HG03196 (cell line): ENCODE data around the gene IRS2.

Experiments used
- ATAC-seq: cut with Tn5 transposase; IDR thresholded peaks from one replicate; pipeline ENCODE4 v1.9.1; 2021; ENCODE audit not compliant: unreplicated experiment

The IRS2 gene

DNA sequence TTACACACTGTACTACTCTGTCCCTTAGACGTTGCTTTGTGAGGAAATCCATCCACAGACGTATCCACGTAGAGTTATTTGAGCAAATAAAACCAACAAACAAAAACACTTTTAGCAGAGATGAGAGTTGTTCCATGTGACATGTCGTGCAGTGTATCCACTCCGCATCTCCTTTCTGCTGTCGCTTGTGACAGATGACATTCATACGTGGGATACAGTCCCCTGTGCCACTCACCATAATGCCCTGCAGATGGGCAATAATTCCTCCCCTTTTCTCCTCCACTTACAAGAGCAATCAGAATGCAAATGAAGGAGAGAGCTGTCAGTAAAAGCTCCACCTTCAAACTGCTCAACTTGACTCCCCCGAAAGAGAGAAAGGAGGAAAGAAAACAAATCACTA is 26.0 kb downstream of the IRS2 start:
- no peak for ATAC-seq

DNA sequence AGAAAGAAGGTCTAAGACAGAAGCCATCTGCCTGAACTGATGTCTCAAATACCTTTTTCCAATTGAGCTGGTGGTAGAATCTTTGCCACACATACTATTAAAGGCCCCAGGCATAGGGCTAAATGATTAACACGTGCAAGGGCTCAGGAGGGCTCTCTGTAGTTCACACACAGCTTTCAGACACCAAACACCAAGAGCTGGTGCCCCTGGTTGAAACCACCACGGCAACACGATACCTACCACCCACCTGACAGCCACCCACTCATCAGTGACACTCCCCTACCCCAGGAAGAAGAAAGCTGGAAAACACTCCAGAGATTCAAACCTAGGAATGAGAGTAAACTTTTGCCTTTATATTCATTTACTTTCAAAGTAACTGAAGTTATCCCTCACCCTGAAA is 26.8 kb downstream of the IRS2 start:
- ATAC-seq: no peak

DNA sequence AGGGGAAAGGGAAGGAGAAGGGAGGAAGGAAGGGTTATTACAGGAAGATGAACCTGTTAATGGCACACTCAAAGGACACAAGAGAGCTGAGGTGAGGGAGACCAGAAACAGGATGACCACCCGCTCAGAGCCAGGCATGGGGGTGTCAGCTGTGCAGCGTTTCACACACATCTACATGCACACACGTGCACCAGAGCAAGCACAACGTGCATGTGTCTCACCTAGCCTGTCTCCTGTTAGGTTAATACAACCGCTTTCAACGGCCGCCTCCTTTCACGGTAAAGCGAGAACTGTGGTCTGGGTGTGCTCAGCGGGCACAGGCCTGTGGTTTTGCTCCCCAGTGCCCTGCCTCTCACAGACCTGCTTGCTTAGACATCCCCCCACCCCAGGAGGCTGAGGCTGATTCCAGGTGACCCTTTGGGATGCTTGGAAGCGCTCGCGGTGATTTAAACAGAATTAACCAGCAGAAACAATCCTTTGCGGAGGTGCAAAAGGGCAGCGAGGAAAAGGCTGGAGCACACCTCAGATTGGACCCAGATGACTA is 27.4 kb downstream of the IRS2 start:
- ATAC-seq: no peak

DNA sequence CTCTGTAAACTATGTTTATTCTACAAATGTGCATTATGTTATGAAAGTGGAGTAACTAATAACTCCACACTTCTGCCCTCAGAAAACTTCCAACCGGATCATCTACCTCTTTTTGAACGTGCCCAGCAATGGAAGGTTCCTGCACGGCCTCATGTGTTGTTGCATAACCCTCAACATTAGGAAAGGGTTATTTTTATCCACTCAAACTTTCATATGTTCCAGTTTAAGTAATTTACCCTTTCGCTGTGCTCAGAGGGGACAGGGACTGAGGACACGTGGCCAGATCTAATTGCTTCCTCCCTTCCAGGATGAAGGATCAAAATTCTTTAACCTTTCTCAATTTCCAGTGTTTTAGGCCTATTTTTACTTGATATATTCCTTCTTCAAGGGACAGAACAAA is 29.6 kb downstream of the IRS2 start:
- no peak for ATAC-seq

DNA sequence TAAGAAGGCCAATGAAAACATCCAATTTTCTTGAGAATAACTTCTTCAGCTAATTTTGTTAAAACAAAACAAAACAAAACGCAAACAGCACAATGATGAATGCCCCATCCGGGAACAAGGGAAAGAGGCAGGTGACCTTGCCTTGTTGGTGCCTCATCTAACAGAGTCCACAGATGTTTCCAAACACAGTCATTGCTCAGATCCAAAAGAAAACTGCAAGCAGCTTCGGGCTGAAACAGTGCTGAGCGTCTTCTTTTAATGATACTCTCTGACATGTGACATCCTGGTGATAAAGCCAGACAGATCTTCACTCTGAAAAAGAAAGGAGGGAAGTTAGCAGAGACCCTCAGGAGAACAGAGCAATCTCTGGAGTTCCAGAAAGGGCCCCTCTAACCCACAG is 30.4 kb downstream of the IRS2 start:
- ATAC-seq: no peak

DNA sequence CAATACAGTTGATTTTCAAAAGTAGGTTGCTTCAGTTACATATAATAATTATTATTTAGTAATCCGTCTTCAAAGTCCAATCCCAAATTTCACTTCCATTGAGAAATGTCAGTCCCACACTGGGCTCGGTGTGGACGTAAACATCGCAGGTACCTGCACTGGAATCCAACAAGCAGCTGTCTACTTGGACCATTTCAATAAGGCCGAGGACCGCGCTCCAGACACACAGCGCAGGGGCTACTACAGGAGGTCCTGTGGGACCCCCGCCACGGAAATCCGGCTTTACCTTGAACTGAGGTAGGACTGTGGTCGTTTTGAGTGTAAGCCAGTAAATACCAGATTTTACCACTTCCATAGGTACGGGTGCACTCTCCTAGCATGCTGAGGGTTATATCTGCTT is 30.8 kb downstream of the IRS2 start:
- no peak for ATAC-seq

DNA sequence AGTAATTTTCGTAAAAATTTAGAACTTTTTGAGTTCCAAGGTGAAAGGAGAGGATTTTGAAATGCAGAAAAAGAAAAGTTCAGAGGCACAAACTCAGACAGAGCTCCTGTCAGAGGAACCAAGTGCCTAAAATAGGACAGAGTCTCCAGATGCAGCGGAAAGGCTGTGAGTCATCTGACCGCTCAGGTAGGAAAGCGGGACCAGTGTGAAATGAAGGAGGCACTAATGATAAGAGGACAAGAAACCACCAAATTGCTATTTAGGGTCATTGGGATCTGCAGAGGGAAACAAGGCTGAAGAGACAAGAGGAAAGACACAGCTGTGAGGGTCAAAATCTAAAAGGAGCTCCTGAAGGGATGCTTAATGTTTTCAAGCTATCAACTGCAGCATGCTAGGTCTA is 34.9 kb downstream of the IRS2 start:
- ATAC-seq: no peak

DNA sequence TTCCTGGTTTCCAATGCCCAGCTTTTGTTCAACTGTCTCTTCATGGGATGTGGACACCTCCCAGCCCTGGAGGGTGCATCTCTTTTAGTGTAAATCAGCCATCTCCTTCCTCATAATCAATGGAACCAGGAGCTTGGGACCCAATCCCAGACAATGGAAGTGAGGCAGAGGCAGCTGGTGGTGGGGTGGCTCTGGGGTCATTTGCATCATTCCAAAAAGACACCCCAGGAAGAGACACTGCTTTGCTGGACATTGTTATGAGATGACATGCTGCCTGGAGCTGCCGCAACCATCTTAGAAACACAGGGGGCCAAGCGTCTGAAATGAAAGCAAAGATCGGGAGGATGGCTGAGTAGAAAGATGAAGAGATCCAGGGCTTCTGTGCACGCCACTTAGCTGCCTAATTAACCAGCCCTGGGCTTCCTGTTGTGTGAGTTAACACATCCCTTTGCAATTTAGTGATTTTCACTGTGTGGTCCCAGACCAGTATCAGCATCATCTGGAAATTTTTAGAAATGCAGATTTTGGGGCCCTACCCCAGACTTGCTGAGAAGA is 36.1 kb downstream of the IRS2 start:
- no peak for ATAC-seq

DNA sequence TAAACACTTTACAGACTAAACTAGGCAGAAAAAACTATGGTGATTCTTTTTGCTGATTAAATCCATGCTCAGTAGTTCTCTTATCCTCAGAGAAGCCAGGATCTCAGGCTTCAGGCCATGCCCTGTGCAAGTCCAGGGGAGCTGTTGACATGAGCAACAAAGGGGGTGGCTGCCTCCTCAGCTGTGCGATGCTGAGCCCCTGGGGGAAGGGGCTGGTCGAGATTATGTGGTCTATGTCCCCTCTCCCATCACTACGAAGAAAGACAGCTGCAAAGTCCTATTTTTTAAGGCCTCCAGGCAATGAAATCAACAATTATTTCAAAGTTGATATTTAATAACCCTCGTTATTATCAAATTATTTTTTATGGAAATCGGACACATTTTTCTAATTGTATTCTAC is 37.0 kb downstream of the IRS2 start:
- ATAC-seq: no peak

DNA sequence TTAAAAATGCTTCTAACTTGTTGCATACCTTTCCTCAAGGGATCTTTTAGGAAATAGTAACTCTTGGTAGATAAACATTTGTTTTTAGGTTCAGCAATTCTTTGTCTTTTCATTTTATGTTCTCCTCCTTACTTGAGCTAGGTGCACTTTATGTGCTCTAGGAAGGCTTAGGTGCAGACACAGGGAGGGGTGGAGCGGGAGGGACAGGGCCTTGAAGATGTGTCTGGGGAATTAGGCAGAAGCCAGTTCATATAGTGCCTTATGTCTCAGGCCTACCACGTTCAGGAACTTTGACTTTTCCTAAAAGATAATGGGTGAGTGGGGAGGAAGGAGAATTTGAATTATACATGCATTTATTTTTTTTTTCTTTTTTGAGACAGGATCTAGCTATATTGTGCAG is 37.7 kb downstream of the IRS2 start:
- no peak for ATAC-seq

DNA sequence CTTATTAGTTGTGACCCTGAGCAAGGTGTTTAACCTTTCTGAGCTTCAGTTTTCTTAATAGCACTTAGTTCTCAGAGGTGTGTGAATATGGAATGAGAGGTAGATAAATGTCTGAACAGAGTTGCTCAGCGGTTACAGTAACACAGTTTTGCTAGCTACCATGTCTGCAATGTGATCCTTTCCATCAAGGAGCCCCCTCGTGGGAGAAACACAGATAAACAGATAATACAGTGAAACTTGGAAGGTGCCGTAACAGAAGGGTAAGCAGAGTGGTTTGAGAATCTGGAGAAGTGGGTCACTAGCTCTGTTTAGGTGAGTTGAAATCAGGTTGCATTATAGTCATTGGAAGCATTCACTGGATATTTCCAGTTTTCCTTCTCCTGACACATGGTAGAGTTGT is 38.9 kb downstream of the IRS2 start:
- no peak for ATAC-seq

DNA sequence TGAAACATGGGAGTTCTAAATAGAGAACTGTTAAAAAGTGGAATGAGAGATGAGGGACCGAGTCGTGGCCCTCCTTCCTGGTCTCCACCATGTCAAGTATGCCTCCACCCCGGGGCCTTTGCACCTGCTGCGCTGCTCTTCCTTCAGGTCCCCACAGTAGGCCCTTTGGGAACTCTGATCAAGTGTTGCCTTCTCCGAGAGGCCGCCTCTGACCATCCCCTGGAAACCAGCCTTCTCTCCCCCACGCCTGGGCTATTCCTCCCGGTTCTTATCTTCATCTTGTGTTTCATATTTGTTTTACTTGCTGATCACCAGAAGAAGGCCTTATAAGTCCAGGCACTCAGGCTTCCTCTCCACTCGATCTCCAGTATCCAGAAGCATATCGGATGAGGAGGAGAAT is 40.0 kb downstream of the IRS2 start:
- ATAC-seq: no peak

DNA sequence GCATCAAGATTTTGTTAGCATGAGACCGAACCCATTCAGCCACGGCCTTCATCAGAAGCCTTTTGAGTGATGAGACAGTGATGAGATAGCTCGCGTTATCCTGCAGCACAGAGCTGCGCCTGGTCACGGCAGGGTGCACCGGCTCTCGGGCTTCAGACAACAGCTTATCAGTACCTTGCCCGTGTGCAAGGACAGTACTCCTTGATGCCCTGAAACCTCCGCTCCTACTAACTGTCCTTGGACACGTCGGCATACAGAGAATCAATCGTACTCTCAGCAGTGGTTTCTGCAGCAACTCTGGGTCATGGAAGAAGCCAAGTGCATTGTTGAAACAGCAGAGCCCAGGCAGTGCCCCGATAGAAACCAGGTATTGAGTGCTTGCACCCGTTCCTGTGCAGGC is 40.7 kb downstream of the IRS2 start:
- ATAC-seq: no peak

DNA sequence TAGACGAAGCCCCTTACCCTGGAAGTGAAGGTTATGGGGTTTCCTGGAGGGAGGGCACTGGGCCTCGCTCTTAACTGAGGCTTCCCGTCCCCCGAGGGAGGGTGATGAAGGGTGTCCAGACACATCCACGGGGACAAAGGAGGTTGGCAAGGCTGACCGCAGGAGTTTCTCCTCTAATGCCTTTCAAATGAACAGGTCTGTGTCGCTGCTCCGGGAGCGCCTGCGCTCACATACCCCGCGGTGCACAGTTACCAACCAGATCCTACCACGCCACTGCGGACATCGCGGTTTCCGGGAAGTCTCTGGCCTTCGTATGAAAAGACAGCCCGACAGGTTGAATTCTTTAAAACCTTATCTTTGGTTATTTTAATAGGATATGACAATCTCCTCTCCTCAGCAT is 41.3 kb downstream of the IRS2 start:
- ATAC-seq: no peak

DNA sequence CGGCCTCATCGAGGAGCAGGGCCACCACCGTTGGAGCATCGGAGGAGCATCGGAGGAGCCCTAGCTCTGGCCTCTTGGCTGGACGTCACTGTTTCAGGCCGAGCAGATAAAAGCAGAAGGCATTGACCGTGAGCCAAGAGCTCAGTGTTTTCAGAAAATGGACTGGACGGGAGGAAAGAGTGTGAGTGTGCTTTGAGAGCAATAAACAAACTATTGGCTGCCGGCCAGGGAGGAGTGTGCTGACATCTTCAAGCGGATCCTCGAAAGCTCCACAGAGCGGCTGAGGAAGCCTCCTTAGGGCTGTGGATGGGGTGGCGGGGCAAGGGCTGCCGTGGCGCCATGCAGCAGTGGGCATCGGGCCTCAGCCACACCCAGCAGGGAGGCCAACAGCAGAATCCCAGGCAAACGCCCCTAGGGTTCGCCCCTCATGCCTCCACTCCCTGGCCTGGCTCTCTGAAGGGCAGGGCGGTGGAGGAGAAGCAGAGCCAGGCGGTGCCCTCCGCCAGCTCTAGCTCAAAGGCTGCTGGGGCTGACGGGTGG is 41.8 kb downstream of the IRS2 start:
- no peak for ATAC-seq

DNA sequence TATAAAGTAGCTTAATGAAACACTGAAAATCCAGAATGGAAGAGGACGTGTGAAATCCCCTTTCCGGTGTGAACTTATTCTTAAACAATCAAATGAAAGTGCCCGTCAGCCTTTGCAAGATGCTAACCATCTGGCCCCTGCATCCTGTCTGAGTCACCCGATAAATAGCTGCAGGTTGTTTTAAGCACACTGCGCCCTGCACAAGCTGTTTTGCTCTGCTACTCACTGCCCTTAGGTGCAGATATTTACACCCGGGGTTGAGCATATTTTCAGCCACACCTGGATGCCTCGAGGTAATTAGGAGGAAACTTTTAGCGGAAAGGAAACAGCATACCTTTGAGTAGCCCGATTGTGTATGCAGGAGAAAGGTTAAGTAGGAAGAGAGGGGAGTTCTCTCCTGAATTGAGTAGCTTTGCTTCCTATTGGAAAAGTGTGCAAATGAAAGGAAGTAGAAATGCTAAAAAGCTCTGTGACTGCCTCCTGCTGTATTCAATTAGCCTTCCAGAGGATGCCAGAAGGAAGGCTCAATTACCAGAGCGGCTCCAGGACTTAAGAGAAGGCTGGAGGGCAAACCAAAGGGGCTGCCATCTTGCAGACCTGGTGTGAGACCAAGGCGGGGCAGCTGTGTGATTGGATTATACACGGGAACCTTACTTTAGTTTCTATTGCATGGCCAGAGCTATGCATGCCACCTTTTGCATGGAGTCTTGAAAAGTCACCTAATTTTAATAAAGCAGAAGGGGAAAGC is 42.5 kb downstream of the IRS2 start:
- ATAC-seq: peak; percentile 77

DNA sequence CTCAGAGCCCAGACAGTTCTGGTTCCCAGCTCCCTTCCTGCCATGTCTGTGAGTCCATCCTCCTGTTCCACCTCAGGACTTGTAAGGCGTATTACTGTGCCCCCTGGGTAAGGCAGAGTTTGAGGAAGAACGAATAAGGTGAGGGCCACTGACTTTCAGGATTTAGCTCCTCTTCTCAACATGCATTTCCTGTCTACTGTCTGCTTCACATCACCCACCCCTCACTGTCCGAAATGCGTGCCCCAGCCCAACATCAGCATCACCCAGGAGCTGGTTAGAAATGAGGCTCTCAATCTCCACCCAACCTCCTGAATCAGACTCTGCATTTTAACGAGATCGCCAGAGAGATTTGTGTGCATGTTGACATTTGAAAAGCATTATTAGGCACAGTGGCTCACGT is 44.4 kb downstream of the IRS2 start:
- ATAC-seq: no peak

DNA sequence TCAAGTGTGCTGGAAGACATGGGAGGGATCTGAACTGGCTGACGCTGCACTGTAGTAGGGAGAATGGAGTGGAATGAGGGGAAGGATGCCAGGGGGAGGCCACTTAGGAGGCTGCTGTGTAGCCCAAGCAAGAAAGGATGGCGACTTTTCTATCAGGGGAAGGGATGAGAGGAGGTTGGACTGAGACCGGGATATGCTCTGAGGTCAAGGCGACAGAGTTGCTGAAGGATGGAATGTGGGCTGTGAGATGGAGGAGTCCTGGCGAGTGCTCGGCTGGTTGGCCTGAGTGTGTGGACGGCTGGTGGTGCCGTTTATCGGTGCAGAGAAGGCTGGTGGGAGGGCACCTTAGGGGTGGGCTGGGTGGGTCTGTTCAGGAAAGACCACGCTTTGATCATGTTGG is 45.7 kb downstream of the IRS2 start:
- ATAC-seq: no peak

DNA sequence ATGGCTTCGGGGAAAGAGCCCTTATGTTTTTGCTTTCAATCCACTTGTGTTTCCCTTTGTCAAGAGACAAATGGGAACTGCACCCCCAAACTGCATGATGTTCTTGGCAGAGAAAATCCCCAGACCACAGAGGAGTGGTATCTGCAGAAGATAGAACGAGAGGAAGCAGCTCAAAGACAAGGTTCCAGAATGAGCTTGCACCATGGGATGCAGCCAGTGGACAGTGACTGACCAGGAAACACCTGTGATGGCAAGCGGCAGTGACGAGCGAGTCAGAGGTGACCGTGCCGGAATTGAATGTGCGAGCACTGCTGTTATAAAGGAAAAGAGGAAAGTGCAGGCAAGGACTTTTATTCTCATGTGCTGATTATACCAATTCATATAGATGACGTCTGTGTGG is 46.3 kb downstream of the IRS2 start:
- no peak for ATAC-seq

DNA sequence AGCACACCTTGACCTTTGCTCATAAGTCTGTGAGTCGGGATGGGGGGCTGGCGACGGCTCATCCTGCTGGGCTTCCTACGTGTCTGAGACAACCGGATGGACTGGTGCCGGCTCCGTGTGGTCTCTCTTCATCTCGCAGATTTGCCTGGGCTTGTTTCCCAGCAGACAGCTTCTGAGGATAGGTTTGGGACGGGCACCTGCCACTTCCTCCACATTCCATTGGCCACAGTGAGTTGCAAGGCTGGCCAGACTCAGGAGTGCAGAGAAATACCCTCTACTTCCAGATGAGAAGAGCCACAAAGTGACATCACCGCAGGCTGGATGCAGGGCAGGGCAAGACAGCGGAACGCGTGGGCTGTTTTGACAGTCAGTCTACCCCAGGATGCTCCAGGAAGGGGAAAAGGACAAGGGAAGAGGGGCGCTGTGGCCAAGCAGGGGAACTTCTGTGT is 48.1 kb downstream of the IRS2 start:
- ATAC-seq: no peak

DNA sequence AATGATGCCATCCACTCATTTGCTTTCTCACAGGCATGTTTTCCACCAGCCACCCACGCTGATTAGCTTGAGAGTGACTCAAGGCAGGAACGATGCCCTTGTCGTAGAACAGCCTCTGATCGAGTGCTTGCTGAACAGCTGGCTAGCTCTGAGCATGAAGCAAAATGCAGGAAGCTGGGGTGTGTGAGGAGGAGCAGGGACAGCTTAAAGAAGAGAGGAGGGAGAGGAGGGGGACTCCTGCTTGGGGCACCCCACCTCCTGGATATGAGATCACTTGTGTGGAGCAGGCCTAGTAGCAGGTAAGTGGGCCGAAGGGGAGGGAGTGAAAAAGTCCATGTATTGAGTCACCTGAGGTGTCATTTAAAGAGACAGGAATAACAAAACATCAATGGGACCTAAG is 48.8 kb downstream of the IRS2 start:
- ATAC-seq: no peak

DNA sequence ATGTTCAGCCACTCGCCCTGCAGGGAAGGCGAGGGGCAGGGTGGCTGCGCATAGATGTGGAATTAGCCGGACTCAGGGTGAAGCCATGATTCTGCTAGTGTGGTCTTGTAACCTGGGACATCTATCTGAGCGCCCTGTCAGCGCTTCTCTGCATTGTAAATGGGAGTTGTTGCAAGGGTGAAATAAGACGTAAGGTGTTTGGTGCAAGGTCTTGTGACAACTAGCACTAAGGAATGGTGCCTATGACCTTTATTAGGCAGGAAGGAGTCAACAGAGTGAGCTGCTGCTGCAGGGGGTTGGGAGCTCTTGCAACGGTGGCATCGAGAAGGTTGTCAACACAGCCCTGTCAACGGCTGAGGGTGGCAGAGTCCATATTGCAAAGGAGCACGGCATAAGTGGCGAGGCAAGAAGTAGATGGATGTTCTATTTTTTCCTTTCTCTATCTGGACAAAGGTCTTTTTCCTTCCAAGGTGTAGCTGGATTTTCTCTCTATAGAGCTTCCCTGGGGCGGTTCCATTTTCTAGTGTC is 49.3 kb downstream of the IRS2 start:
- no peak for ATAC-seq
